ENCODE results near the gene TVP23C.
A peak's percentile ranks its signal among the peaks of the same experiment; 100 is the strongest.
"Not testable (repeated sequence)": the region's sequence is repeated elsewhere in the genome, so short reads cannot be mapped to it uniquely, and the experiment has no call there.

Gene TVP23C

DNA sequence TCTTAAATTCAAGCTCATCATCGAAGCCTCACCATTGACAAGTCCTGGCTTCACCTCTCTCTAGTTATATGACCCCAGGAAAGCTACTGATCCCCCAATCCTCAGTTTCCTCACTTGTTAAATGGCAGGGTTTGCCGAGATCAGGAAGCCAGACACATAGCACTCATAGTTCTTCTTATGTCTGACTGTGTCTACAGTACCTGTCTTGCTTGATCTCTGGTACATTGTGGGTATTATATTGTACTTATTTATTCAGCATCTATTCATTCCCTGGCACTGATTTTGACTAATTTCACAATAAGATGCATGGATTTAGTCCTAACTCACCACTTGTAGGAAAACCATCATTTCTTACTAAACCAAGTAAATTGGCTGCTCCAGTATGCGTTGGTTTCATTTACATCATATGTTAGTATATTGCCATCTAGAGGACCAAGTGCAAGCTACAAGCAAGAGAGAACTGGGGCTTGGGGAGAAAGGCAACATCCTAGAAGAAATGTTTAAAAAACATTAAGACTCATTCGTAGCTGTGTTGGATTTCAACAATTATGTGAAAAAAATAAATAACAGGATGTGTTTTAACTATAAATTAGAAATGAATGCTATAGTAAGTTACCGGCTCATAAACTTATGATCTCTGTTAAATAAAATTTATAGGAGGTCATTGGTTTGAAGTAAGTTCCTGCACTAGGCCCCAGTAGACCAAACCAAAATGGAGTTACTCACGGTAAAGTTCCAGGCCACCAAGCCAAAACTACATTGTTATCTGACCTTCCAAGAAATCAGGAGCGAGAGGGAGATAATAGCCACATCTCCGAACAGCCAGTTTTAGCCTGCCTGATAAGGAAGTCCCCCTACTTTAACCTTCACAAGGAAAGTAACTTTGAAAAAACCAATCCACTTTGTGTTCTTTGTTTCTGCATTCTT lies 36.7 kb downstream of the TVP23C start:
- DNase-seq, result peak in 1 of 2 donors; percentile 40

DNA sequence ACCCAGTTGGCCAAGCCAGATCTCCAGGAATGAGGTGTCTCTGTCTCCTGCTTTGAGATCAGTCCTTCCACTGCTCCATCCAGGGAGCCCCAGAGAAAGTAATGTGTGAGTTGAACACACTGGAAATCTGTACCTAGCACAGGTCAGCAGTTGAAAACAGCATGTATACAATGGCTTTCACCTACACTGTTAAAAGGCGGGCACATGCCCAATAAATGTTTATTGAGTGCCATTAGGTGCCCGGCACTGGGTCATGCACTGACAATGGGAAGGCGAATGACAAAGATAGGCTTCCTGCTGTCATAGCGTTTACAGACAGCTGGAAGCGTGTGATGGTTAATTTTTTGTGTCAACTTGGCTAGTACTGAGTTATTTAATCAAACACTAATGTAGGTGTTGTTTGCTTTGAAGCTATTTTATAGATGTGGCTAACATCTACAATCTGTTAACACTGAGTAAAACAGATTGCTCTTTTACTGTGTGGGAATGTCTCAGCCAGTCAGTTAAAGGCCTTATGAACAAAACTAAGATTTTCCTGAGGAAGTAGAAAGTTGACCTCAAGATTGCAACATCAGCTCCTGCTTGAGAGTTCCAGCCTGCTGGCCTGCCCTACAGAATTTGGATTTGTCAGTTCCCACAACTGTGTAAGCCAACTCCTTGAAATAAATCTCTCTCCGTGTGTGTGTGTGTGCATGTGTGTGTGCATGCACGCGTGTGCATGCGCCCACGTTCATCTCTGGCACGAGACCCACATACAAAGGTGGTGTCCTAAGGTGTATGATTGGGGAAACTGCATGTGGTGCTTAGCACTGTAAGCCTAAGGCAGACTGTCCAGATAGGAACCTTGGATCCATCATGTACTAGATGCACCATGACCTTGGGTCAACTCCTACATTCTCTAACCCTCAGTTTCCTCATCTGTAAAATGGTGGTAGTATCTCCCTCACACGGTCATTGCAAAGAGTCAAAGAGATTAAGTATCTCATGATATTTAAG lies 38.0 kb downstream of the TVP23C start:
- not testable (repeated sequence) for DNase-seq

DNA sequence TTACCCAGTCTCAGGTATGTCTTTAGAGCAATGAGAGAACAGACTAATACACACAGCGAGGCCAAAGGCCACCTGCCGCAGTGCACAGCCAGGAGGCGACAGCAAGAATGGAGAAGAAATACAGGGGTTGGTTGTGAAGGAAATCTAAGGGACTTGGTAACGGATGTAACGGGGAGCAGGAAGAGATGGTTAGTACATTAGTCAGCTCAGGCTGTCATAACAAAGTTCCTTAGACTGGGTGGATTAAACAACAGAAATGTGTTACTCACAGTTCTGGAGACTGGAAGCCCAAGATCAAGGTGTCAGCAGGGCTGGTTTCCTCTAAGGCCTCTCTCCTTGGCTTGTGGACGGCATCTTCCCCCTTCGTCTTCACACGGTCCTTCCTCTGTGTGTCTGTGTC lies 47.1 kb downstream of the TVP23C start:
- no peak for DNase-seq

GRCh38 chr17:15514469-15514868 lies 48.8 kb downstream of the TVP23C start:
- no peak for DNase-seq

- no peak for DNase-seq
Measured at GRCh38 chr17:15513856-15514459, 49.3 kb downstream of the TVP23C start.

DNA sequence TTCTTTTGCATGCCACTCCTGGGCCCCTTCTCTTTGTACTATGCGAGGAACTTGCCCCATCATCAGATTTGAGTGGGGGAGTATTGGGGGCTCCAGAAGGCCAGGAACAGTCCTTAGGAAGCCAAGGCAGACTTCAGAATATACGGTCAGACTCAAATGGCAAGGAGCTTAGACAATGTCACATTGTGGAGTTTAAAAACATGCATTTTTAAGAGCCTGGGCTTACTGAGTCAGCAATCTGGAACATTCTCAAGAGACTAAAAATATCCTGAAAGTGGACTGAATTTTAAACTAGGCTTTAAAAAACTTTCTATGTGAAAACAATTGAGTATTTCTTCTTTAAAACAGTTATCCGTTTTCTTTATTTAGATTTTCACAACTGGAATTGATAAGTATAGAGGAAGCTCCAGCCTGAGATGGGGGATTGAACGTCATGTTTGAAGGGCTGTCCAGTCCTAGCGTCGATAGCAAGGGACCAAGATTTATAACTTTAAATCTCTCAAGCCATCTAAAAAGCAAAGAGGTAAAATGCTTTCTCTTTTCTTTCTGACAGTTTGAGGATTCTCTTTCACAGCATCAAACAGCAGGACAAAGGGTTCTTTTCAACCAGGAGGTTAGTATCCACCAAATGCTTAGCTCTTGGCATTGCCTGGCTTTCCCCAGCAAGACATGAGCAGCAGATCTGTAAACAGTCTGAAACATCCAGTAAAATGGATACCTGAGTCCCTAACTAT lies 50.1 kb downstream of the TVP23C start:
- DNase-seq, result no peak

DNA sequence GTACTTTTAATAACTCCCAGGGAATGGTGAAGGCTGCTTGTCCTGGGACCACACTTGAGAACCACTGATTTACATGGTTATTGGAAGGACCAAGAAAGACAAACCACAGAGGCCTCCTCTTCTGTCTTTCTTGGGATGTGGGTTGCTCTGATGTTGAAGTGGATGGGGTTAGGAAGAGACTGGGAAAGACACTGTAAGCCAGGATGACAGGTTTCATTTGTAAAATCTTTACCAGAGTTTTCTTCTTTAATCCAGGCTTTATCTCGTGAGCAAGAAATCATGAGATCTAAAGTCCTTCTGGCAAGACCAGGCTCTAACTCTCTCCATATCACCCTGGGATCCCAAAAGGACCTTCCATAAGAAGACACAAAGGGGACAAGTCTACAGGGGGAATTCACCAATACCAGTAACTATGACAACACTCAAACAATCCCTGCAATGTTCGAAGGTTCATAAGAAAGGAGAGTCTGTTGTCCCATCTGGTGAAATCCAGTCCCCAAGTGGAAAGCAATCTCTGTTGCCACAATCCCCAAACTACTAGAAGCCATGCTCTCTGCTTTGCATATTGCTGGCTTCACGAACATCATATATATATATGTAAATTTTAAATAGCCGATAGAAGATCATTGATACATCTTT lies 51.1 kb downstream of the TVP23C start:
- DNase-seq, result no peak

GRCh38 chr17:15511142-15511541 lies 52.1 kb downstream of the TVP23C start:
- no peak for DNase-seq

GRCh38 chr17:15510361-15510760 lies 52.9 kb downstream of the TVP23C start:
- DNase-seq, result no peak

DNA sequence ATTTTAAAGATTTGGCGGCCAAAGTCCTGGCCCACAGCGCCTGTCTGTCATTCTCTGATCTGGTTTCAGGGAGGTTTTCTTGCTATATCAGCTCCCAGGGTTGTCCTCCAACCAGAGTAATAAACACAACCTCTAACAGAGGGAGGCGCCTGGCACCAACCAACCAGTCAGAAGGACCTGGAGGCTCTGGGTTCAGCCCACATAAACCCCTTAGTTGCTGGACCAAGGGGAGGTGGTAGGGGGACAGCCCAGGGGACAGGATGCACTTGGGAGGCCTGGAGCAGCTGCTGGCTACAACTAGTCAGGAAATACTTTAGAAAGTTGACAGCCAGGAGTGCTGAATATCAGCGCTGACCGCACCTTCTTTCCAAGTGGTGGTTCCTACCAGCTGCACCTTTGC lies 54.2 kb downstream of the TVP23C start:
- DNase-seq, result no peak

DNA sequence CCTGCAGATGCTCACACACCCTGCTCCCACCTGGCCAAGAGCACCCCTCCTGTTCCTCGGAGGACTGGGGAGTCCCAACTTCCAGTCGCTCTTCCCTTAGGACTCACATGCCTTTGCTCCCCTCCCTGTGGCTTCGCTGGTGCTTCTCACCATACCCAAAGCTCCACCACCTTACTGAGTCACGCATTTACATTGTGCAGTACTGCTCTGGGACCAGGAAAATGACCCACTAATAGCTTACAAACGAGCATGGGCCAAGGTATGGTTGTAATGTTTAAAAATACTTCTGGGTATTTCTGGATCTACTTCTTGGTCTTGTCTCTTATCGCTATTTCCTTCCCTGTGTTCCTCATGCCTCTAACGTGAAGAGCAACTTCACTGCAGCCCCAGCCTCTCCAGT lies 54.8 kb downstream of the TVP23C start:
- DNase-seq, result no peak

DNA sequence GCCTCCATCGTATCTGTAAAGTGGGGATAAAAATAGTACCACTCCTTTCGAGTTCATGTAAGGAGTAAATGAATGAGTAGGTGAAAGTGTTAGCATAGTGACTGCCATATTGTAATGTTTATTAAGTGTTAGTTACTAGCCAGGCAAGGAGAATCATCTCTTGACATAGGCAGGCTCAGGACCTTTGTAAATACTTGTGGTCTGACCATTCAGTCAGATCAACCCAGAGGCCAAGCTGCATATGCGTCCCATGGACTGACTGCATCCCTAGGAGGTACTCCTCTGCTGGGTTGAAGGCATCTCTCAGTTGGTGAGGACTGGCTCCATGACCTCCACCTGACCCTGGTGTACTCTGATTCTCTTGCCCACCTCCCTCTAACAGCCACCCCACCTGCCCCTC lies 55.4 kb downstream of the TVP23C start:
- DNase-seq, result no peak

DNA sequence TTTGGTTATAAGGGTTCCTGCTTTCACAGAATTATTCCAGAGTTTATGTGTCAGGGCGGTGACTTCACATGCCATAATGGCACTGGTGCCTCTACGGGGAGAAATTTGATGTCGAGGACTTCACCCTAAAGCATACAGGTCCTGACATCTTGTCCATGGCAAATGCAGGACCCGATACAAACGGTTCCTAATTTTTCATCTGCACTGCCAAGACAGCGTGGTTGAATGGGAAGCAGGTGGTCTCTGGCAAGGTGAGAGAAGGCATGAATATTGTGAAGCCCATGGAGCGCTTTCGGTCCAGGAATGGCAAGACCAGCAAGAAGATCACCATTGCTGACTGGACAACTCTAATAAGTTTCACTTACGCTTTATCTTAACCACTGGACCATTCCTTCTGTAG lies 56.3 kb downstream of the TVP23C start:
- no peak for DNase-seq

GRCh38 chr17:15505708-15506107 lies 57.6 kb downstream of the TVP23C start:
- DNase-seq, result not testable (repeated sequence)

- DNase-seq, result no peak
Measured at GRCh38 chr17:15503731-15504130, 59.6 kb downstream of the TVP23C start.

DNA sequence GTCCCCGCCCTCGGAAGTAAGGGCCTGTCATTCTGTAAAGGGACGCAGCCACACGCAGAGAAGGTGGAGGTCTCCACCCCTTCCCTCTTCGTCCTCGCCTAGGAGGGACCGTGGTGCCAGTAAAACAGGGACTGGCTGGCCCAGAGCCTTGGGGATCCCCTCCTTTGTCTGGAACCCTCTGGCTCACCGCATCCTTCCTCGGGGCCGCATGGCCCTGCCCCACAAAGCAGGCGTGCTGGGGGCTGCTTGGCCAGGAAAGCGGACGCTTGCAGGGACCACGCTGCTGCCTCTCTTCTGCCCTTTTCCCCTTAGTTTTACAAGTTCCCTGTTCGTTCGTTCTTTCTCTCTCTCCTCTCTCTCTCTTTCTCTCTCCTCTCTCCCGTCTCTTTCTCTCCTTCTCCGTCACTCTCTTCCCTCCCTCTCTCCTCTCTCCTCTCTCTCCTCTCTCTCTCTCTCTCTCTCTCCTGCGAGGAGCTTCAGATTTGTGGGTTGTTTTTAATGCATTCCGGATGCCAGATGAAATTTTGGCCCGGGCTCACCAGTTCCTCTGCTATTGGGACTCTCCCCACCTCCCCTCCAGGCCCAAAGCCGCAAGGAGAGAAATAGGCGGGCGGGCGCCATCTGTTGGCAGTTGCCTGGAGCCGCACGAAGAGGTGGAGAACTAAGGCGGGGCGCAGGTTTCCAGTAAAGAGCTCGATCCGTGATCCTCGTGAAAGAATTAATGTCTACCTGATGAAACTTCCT lies 60.7 kb downstream of the TVP23C start:
- peak; percentile 53 to 73 for DNase-seq

DNA sequence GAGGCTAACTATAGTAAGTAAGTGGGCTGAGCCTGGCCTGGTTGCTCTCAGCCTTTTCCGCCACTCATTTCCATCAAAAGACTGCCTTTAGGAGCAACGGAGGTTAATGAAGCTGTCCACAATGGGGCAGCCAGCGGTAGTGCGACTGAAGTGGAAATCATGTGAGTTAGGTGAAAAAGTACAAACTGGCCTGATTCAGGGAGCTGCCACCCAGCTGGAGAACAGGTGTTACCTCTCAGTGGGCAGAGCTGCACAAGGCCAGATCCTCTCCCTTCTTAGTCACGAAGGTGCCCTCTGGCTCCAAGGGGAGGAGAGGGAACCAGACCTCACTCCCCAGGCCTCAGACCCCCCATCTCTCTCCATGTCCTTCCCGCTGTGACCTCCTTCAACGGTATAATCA lies 61.5 kb downstream of the TVP23C start:
- no peak for DNase-seq

- no peak for DNase-seq
Measured at GRCh38 chr17:15501282-15501681, 62.0 kb downstream of the TVP23C start.

DNA sequence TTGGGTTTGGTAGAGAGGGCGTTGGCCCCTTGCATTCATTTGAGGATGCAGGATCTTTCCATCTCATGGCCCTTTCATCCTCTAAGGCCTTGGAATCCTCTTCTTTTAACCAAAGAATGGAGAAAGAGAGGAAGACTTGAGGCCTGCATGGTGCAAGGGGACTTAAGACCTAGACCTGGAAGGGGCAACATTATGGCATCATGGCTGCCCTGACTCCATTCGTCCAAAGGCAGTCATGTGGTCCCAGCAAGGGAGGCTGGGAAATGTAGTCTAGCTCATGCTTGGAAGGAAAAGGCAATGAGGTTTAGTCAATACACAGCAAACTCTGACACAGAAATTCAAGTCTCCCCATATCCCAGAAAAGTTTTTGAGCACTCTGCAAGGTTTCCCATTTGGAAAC lies 65.2 kb downstream of the TVP23C start:
- DNase-seq, result no peak

DNA sequence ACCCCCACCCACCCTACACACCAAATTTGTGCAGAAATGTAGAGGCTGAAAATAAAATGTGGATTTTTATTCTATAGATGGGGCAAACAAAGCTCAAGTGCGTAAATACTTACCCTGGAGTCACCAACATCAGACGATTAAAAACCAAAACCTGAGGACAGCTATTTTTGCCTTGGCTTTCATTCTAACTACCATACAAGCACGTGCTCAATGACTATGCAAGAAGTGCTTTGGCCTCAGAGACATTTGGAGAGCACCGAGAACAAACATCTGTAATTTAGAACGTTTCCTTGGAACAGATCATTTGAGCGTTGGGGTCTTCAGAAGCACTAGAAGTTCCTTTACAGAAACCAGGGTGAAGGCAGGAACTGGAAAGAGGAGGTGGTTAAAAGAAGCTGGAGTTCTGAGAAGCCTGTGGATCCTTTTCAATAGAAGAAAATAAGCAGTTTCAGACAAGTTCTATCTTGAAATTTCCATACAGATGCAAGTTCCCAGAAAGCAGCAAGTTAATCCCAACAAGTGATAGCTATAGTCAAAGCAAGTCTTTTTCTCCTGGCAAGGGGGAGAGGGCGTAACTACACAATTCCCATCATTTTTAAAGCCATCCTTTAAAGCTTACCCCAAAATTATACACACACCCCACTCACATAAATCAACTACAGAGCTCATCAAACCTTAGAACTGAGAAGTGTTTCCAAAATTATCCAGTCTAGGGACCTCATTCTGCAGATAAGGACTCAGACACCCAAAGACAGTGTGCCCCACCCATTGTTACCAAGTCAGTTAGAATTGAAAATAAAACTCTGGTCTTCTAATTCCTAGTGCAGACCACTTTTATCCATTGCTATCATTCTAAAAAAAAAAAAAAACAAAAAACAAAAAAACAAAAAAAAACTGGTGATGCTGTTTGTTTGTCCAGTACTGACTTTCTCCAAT lies 66.3 kb downstream of the TVP23C start:
- no peak for DNase-seq

Measured in CD4-positive, alpha-beta T cell treated with Interleukin-4 for 1 hour (primary cell).